Ectodermal cell (in vitro differentiated cells): Measurements from ENCODE around the gene RFPL2.
"Not testable (repeated sequence)": the region's sequence is repeated elsewhere in the genome, so short reads cannot be mapped to it uniquely, and the experiment has no call there.

ENCODE experiments used
- H3K27ac ChIP-seq: 2 replicates; pipeline ENCODE4 v1.7.0; 2013; ENCODE audit warnings: mild to moderate bottlenecking, low read depth, low read length; ENCODE audit not compliant: insufficient read depth, poor library complexity, severe bottlenecking
- H3K27me3 ChIP-seq: 2 replicates; pipeline ENCODE4 v1.7.0; 2013; ENCODE audit warnings: mild to moderate bottlenecking, low read length; ENCODE audit not compliant: insufficient read depth, control insufficient read depth, poor library complexity, severe bottlenecking
- H3K36me3 ChIP-seq: one replicate; pipeline ENCODE4 v1.7.0; 2013; ENCODE audit warnings: low read length; ENCODE audit not compliant: control insufficient read depth, insufficient read depth
- H3K4me1 ChIP-seq: one replicate; pipeline ENCODE4 v1.7.0; 2013; ENCODE audit warnings: low read length; ENCODE audit not compliant: control insufficient read depth, insufficient read depth
- H3K4me3 ChIP-seq: 2 replicates; pipeline ENCODE4 v1.7.0; 2013; ENCODE audit warnings: low read depth, low read length, control low read depth; ENCODE audit not compliant: insufficient read depth
- H3K9me3 ChIP-seq: 2 replicates; pipeline ENCODE4 v1.7.0; 2013; ENCODE audit warnings: mild to moderate bottlenecking, low read length, moderate library complexity; ENCODE audit not compliant: control insufficient read depth
- WGBS, 2 experiments: methylation state at CpG; one replicate each; pipeline ENCODE4 v1.1.7; 2013; ENCODE audit warnings: missing lambda C conversion rate in 2 of 2; 5-methylcytosine and 5-hydroxymethylcytosine counted together

Gene RFPL2

GRCh38 chr22:32197553-32198226 is 7.2 kb downstream of the RFPL2 start:
- H3K27me3 ChIP-seq, H3K4me3 ChIP-seq, H3K36me3 ChIP-seq, H3K27ac ChIP-seq, H3K4me1 ChIP-seq, H3K9me3 ChIP-seq: not testable (repeated sequence)
- WGBS, 2 experiments: 86 to 89% methylated on average over 5 of the region's 5 CpGs

- 86 to 89% methylated on average over 2 of the region's 3 CpGs for WGBS, 2 experiments
These were observed 9.0 kb downstream of the RFPL2 start for GRCh38 chr22:32195900-32196299.

GRCh38 chr22:32193346-32193745 is 11.5 kb downstream of the RFPL2 start:
- not testable (repeated sequence) for H3K4me1 ChIP-seq, H3K27ac ChIP-seq, H3K4me3 ChIP-seq, H3K36me3 ChIP-seq, H3K27me3 ChIP-seq, H3K9me3 ChIP-seq
- WGBS, 2 experiments: 90% methylated on average over 9 of the region's 9 CpGs

More at GRCh38 chr22:32195900-32196299, 9.0 kb downstream of the RFPL2 start:
- not testable (repeated sequence) for H3K9me3 ChIP-seq, H3K4me3 ChIP-seq, H3K27ac ChIP-seq, H3K36me3 ChIP-seq, H3K4me1 ChIP-seq, H3K27me3 ChIP-seq

- not testable (repeated sequence) for H3K27ac ChIP-seq, H3K4me1 ChIP-seq, H3K27me3 ChIP-seq, H3K9me3 ChIP-seq, H3K4me3 ChIP-seq, H3K36me3 ChIP-seq
- 90 to 92% methylated on average over 15 of the region's 15 CpGs for WGBS, 2 experiments
These were observed 13.9 kb downstream of the RFPL2 start for GRCh38 chr22:32191021-32191420.

- no peaks in the 10 kb centered on the region for H3K9me3 ChIP-seq
- no peaks in the 10 kb centered on the region for H3K36me3 ChIP-seq
- no peaks in the 10 kb centered on the region for H3K27me3 ChIP-seq
- H3K4me3 ChIP-seq: no peak overlapping the region
- no peaks in the 10 kb centered on the region for H3K4me1 ChIP-seq
- WGBS, 2 experiments: 93 to 95% methylated on average over 3 of the region's 3 CpGs
- H3K27ac ChIP-seq: no peak overlapping the region
These were observed 19.1 kb downstream of the RFPL2 start for GRCh38 chr22:32185821-32186220.

GRCh38 chr22:32183625-32184024 is 21.2 kb downstream of the RFPL2 start:
- H3K9me3 ChIP-seq: no peaks in the 10 kb centered on the region
- no peaks in the 10 kb centered on the region for H3K27me3 ChIP-seq
- H3K4me1 ChIP-seq: no peaks in the 10 kb centered on the region
- H3K4me3 ChIP-seq: no peak overlapping the region
- no peaks in the 10 kb centered on the region for H3K36me3 ChIP-seq
- H3K27ac ChIP-seq: no peak overlapping the region
- 85 to 100% methylated on average over 3 of the region's 3 CpGs for WGBS, 2 experiments

GRCh38 chr22:32181043-32181442 is 23.8 kb downstream of the RFPL2 start:
- Histone ChIP-seq H3K36me3 (no peaks in the 10 kb centered on the region), H3K4me1 (no peaks in the 10 kb centered on the region), H3K4me3 (no peak overlapping the region), H3K27me3 (peaks cover 25% of the 10 kb centered on the region), H3K27ac (no peak overlapping the region), H3K9me3 (no peaks in the 10 kb centered on the region)
- WGBS, 2 experiments: 92% methylated on average over 5 of the region's 6 CpGs

GRCh38 chr22:32177221-32177765 is 27.6 kb downstream of the RFPL2 start:
- Histone ChIP-seq H3K36me3 (no peaks in the 10 kb centered on the region), H3K4me1 (no peaks in the 10 kb centered on the region), H3K27ac (no peak overlapping the region), H3K9me3 (no peaks in the 10 kb centered on the region), H3K27me3 (peaks cover 41% of the 10 kb centered on the region), H3K4me3 (no peak overlapping the region)
- 89 to 92% methylated on average over 8 of the region's 8 CpGs for WGBS, 2 experiments

GRCh38 chr22:32175683-32176644 is 28.9 kb downstream of the RFPL2 start:
- no peaks in the 10 kb centered on the region for H3K9me3 ChIP-seq
- peak overlapping the region; percentile 27 for H3K4me3 ChIP-seq
- no peaks in the 10 kb centered on the region for H3K4me1 ChIP-seq
- no peaks in the 10 kb centered on the region for H3K36me3 ChIP-seq
- 6 to 7% methylated on average over 73 of the region's 73 CpGs for WGBS, 2 experiments
- peaks cover 41% of the 10 kb centered on the region for H3K27me3 ChIP-seq
- H3K27ac ChIP-seq: no peak overlapping the region

- Histone ChIP-seq H3K27ac (no peak overlapping the region), H3K4me1 (no peaks in the 10 kb centered on the region), H3K27me3 (peaks cover 41% of the 10 kb centered on the region), H3K9me3 (no peaks in the 10 kb centered on the region), H3K36me3 (no peaks in the 10 kb centered on the region), H3K4me3 (no peak overlapping the region)
- 90 to 93% methylated on average over 11 of the region's 11 CpGs for WGBS, 2 experiments
These were observed 29.8 kb downstream of the RFPL2 start for GRCh38 chr22:32175115-32175514.
